Measurements from ENCODE around the gene SKP1. TPM values are rescaled to one million over a fixed set of nuclear protein-coding genes. Genes with fewer than 3 reads are reported as not detected.

SKP1 gene
- polyA plus RNA-seq, 1 of the 3 experiments (the other 2 are of a cell fraction): 407 TPM

DNA sequence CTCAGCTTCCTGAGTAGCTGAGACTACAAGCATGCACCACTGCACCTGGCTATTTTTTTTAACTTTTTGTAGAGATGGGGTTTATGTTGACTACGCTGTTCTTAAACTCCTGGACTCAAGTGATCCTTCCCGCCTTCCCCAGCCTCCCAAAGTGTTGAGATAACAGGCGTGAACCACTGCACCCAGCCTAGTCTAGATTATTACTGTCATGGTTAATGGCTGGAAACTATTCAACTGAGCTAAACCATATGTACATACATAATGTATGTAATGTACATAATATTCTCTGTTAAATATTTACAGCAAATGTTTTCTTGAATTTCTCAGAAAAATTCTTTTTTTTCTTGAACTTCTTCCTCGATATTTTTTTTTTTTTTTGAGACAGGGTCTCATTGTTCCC lies 27.8 kb upstream of the SKP1 start:
- no peak overlapping the region for H3K27ac ChIP-seq (ENCODE audit: low read depth in 2 of 2, low read length in 1 of 2)
- peaks cover 44 to 67% of the 10 kb centered on the region in 2 experiments for H3K36me3 ChIP-seq (replicated peaks in 1 of 2; ENCODE audit: control insufficient read depth in 1 of 2, insufficient read depth in 2 of 2, low read length in 1 of 2)
- peaks cover 98% of the 10 kb centered on the region for H3K79me2 ChIP-seq (ENCODE audit: insufficient read depth)
- peaks cover 60% of the 10 kb centered on the region for H4K20me1 ChIP-seq (ENCODE audit: insufficient read depth)
- no peaks in the 10 kb centered on the region for H3K9me2 ChIP-seq
- no peak overlapping the region for H3K9ac ChIP-seq
- ChIA-PET CTCF (interaction anchor here (0.9 to 5.6 kb wide), 4 partner anchors 17 to 374 kb away, joined by 3 to 25 read pairs (median 8); no protein-coding TSS in a partner anchor), POLR2A (interaction anchor here (0.6 to 0.7 kb wide), 2 partner anchors 21 to 1933 kb away, joined by 3 read pairs; partner anchors contain the start of gene PPP2CA)
- no peaks in the 10 kb centered on the region for H3K27me3 ChIP-seq (ENCODE audit: insufficient read depth)
- no peak for DNase-seq
- no peak overlapping the region for H2AFZ ChIP-seq (ENCODE audit: low read depth)
- H3K9me3 ChIP-seq: no peaks in the 10 kb centered on the region
- H3K4me3 ChIP-seq (ENCODE audit: low read depth in 2 of 2, low read length in 1 of 2): no peak overlapping the region
- H3K4me2 ChIP-seq: no peak overlapping the region
- WGBS (ENCODE audit: low lambda C conversion rate): 96% methylated on average over 4 of the region's 4 CpGs
- H3F3A ChIP-seq (replicated peaks; ENCODE audit: insufficient read depth): peaks cover 10% of the 10 kb centered on the region
- TF ChIP-seq, protein P1, sequence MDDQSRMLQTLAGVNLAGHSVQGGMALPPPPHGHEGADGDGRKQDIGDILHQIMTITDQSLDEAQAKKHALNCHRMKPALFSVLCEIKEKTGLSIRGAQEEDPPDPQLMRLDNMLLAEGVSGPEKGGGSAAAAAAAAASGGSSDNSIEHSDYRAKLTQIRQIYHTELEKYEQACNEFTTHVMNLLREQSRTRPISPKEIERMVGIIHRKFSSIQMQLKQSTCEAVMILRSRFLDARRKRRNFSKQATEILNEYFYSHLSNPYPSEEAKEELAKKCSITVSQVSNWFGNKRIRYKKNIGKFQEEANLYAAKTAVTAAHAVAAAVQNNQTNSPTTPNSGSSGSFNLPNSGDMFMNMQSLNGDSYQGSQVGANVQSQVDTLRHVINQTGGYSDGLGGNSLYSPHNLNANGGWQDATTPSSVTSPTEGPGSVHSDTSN (IDR thresholded peaks at IDR 0.05): no peak
- TF ChIP-seq YY1 (IDR thresholded peaks at IDR 0.05; ENCODE audit: low read depth) (no peak), RFX5 (IDR thresholded peaks at IDR 0.05; ENCODE audit: low read length) (no peak), GATA2 (CRISPR knock-in tag; IDR thresholded peaks at IDR 0.05) (no peak), TEAD4 (IDR thresholded peaks at IDR 0.05; ENCODE audit: borderline replicate concordance, insufficient read depth) (no peak), USF1 (IDR thresholded peaks at IDR 0.05; ENCODE audit: borderline replicate concordance, low read depth) (no peak), ZBTB33 (IDR thresholded peaks at IDR 0.05; ENCODE audit: borderline replicate concordance, low read depth) (no peak), TAF1 (IDR thresholded peaks at IDR 0.05; ENCODE audit: borderline replicate concordance, low read depth, low read length) (no peak), NRF1 (IDR thresholded peaks at IDR 0.05; ENCODE audit: low read depth, low read length) (no peak), FOXM1 (IDR thresholded peaks at IDR 0.05; ENCODE audit: low read depth) (no peak), GABPA (IDR thresholded peaks at IDR 0.05; ENCODE audit: low read depth) (no peak), NFIC (IDR thresholded peaks at IDR 0.05; ENCODE audit: borderline replicate concordance) (no peak), CHD2 (IDR thresholded peaks at IDR 0.05; ENCODE audit: low read length, partially characterized antibody) (no peak), EZH2phosphoT487 (IDR thresholded peaks at IDR 0.05; ENCODE audit: borderline replicate concordance, low read depth) (no peak), RAD21 (IDR thresholded peaks at IDR 0.05; ENCODE audit: low read length) (no peak), SMC3 (IDR thresholded peaks at IDR 0.05; ENCODE audit: low read depth, low read length) (no peak), EP300 (IDR thresholded peaks at IDR 0.05; ENCODE audit: borderline replicate concordance in 1 of 2, low read depth in 1 of 2, low read length in 1 of 2) (no peak), REST (IDR thresholded peaks at IDR 0.05; ENCODE audit: low read depth, low read length) (no peak)
- TF ChIP-seq, protein P2, sequence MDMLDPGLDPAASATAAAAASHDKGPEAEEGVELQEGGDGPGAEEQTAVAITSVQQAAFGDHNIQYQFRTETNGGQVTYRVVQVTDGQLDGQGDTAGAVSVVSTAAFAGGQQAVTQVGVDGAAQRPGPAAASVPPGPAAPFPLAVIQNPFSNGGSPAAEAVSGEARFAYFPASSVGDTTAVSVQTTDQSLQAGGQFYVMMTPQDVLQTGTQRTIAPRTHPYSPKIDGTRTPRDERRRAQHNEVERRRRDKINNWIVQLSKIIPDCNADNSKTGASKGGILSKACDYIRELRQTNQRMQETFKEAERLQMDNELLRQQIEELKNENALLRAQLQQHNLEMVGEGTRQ (IDR thresholded peaks at IDR 0.05; ENCODE audit: borderline replicate concordance, low read depth, low read length): no peak
- peaks cover 3 to 6% of the 10 kb centered on the region in 2 experiments; a peak in 3 of 4 replicates for H3K4me1 ChIP-seq (ENCODE audit: control insufficient read depth in 1 of 2, insufficient read depth in 2 of 2, low read depth in 1 of 2, low read length in 1 of 2)
